K562 (cell line): Measurements from ENCODE around the gene LRRIQ4. TPM values are rescaled to one million over a fixed set of nuclear protein-coding genes. Genes with fewer than 3 reads are reported as not detected.

Experiments
- CEBPB ChIP-seq: fragments of 450-650 bp; IDR thresholded peaks from 2 replicates; pipeline ENCODE4 v1.6.1; 2016; ENCODE audit warnings: missing genetic modification characterization, missing compliant biosample characterization
- DACH1 ChIP-seq: fragments of 450-650 bp; IDR thresholded peaks from 2 replicates; pipeline ENCODE4 v1.6.1; 2018; ENCODE audit not compliant: partially characterized antibody
- DPF2 ChIP-seq: fragments of 450-650 bp; IDR thresholded peaks from 2 replicates; pipeline ENCODE4 v1.6.1; 2016
- ELF2 ChIP-seq: fragments of 250-450 bp; sonication (Bioruptor Pico); IDR thresholded peaks from 2 replicates; pipeline ENCODE4 v1.5.0; 2021; ENCODE audit warnings: mild to moderate bottlenecking
- HES1 ChIP-seq: fragments of 450-650 bp; IDR thresholded peaks from 2 replicates; pipeline ENCODE4 v1.6.1; 2016; ENCODE audit warnings: low read depth, mild to moderate bottlenecking, moderate library complexity
- HLTF ChIP-seq: fragments of 450-650 bp; IDR thresholded peaks from 2 replicates; pipeline ENCODE4 v1.6.1; 2016
- KDM5B ChIP-seq: fragments of 200-600 bp; sonication (generic); IDR thresholded peaks from 2 replicates; pipeline ENCODE4 v1.6.1; 2012; ENCODE audit warnings: low read depth, mild to moderate bottlenecking, moderate library complexity, low read length, control low read depth, inconsistent platforms; ENCODE audit not compliant: insufficient replicate concordance
- L3MBTL2 ChIP-seq: fragments of 450-650 bp; IDR thresholded peaks from 2 replicates; pipeline ENCODE4 v1.6.1; 2016; ENCODE audit warnings: mild to moderate bottlenecking, moderate library complexity
- NFE2L1 ChIP-seq: fragments of 450-650 bp; IDR thresholded peaks from 2 replicates; pipeline ENCODE4 v1.6.1; 2016; ENCODE audit warnings: missing genetic modification characterization, low read depth, mild to moderate bottlenecking, missing compliant biosample characterization, moderate library complexity, borderline replicate concordance
- TAF7 ChIP-seq: fragments of 450-650 bp; IDR thresholded peaks from 2 replicates; pipeline ENCODE4 v1.6.1; 2016; ENCODE audit warnings: missing genetic modification characterization, missing compliant biosample characterization
- TFAM ChIP-seq: fragments of 250-450 bp; sonication (Bioruptor Pico); conservative IDR thresholded peaks from 2 replicates; pipeline ENCODE4 v1.5.0; 2021; ENCODE audit warnings: mild to moderate bottlenecking, moderate library complexity
- ZNF644 ChIP-seq: fragments of 200-800 bp; sonication (Bioruptor generic); IDR thresholded peaks from 2 replicates; pipeline ENCODE4 v1.6.1; 2016; ENCODE audit warnings: low read depth, missing genetic modification characterization, missing compliant biosample characterization
- ZNF77 ChIP-seq: fragments of 250-450 bp; sonication (Bioruptor Pico); IDR thresholded peaks from 2 replicates; pipeline ENCODE4 v1.5.0; 2020
- polyA plus RNA-seq, 8 experiments: library from polyadenylated mRNA; depleted of rRNA in 4 of 8; stranded (reverse) in 5 of 8; unstranded in 3 of 8; fragments of >200 nt; fragmentation: Nextera tagmentation in 2 of 8; fragmentation: Illumina TruSeq in 1 of 8; extraction: Ambion mirVana in 2 of 8; extraction: Trizol in 1 of 8; gene quantifications; 2 replicates each; pipeline versions ENCODE4 v1.2.1 to v1.2.3, GENCODE V29; 2011 to 2014; ENCODE audit warnings: inconsistent platforms in 1 of 8, missing spikeins in 1 of 8
- total RNA-seq, 7 experiments: library from RNA; depleted of rRNA in 6 of 7; stranded (reverse); fragments of >200 nt in 6 of 7; fragmentation: Illumina TruSeq in 2 of 7; extraction: Trizol in 2 of 7; gene quantifications; 2 replicates each; pipeline versions ENCODE4 v1.2.1 to v1.2.3, GENCODE V29; 2011 to 2021; ENCODE audit warnings: low replicate concordance in 1 of 7
- TF ChIP-seq, protein P1 (sequence below), 2 experiments: fragments of 200-800 bp in 1 of 2; sonication (Bioruptor generic) in 1 of 2; sonication (generic) in 1 of 2; formaldehyde crosslinking in 1 of 2; IDR thresholded peaks in 1 of 2; conservative IDR thresholded peaks in 1 of 2; 2 replicates each; pipeline versions ENCODE4 v1.5.0 to v1.6.1; 2016 to 2020; ENCODE audit warnings: missing compliant biosample characterization in 1 of 2, missing genetic modification characterization in 1 of 2, missing genetic modification reagents in 1 of 2
- TF ChIP-seq, protein P2 (sequence below): sonication (generic); formaldehyde crosslinking; IDR thresholded peaks from 2 replicates; pipeline ENCODE4 v1.8.1; 2022; ENCODE audit warnings: missing genetic modification reagents
- TF ChIP-seq, protein P3 (sequence below): fragments of 450-650 bp; IDR thresholded peaks from 2 replicates; pipeline ENCODE4 v1.6.1; 2016; ENCODE audit warnings: borderline replicate concordance
- TF ChIP-seq, protein P4 (sequence below): fragments of 450-650 bp; IDR thresholded peaks from 2 replicates; pipeline ENCODE4 v1.6.1; 2016; ENCODE audit warnings: missing biosample characterization, missing genetic modification characterization
- TF ChIP-seq, protein P5 (sequence below): fragments of 450-650 bp; formaldehyde crosslinking; IDR thresholded peaks from 2 replicates; pipeline ENCODE4 v1.4.0; 2020; ENCODE audit warnings: mild to moderate bottlenecking, moderate library complexity
- TF ChIP-seq, protein P6 (sequence below): fragments of 250-450 bp; sonication (Bioruptor Pico); IDR thresholded peaks from 2 replicates; pipeline ENCODE4 v1.6.1; 2021; ENCODE audit warnings: mild to moderate bottlenecking

The LRRIQ4 gene
- total and polyA plus RNA-seq, 9 of the 15 experiments (the other 6 are each of a cell fraction or from before 2014, with no cell fraction given) = not detected

DNA sequence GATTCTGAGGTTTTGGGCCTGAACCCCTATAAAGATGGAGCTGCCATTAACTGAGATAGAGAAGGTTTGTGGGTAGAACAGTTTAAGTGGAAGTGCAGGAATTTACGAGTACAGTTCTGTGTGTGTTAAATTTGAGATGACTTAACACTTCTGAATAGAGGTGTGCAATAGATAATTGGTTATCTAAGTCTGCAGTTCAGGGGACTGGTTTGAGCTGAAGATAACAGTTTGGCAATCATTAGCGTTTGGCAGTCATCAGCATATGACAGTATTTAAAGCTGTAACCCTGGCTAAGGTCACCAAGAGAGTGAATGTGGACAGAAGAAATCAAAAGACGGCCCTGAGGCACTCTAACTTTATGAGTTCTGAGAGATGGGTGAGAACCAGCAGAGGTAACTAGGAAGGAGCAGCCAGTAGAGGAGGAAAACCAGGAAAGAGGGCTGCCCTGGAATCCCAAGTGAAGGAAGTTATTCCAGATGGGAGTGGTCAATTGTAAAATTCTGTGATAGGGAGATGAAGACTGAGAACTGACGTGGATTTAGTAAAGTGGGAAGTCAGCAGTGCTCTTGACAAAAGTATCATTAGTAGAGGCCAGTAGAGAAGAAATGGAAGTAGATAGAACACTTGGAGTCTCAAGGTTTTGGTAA, 31.3 kb upstream of the LRRIQ4 start (continued):
- no peak for TF ChIP-seq NFE2L1 (tag)
- no peak for TF ChIP-seq TFAM (CRISPR knock-in tag)
- TF ChIP-seq, protein P1, sequence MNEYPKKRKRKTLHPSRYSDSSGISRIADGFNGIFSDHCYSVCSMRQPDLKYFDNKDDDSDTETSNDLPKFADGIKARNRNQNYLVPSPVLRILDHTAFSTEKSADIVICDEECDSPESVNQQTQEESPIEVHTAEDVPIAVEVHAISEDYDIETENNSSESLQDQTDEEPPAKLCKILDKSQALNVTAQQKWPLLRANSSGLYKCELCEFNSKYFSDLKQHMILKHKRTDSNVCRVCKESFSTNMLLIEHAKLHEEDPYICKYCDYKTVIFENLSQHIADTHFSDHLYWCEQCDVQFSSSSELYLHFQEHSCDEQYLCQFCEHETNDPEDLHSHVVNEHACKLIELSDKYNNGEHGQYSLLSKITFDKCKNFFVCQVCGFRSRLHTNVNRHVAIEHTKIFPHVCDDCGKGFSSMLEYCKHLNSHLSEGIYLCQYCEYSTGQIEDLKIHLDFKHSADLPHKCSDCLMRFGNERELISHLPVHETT (CRISPR knock-in tag; conservative IDR thresholded peaks at IDR 0.05 in 1 of 2, IDR thresholded peaks at IDR 0.05 in 1 of 2) = peak in 1 of 2 experiments; percentile 52; a peak in 1 of 4 replicates
- TF ChIP-seq ZNF77 (CRISPR knock-in tag) = no peak
- TF ChIP-seq DPF2 = peak; percentile 92
- TF ChIP-seq, protein P2, sequence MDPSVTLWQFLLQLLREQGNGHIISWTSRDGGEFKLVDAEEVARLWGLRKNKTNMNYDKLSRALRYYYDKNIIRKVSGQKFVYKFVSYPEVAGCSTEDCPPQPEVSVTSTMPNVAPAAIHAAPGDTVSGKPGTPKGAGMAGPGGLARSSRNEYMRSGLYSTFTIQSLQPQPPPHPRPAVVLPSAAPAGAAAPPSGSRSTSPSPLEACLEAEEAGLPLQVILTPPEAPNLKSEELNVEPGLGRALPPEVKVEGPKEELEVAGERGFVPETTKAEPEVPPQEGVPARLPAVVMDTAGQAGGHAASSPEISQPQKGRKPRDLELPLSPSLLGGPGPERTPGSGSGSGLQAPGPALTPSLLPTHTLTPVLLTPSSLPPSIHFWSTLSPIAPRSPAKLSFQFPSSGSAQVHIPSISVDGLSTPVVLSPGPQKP (CRISPR knock-in tag) = no peak
- no peak for TF ChIP-seq HES1
- TF ChIP-seq, protein P3, sequence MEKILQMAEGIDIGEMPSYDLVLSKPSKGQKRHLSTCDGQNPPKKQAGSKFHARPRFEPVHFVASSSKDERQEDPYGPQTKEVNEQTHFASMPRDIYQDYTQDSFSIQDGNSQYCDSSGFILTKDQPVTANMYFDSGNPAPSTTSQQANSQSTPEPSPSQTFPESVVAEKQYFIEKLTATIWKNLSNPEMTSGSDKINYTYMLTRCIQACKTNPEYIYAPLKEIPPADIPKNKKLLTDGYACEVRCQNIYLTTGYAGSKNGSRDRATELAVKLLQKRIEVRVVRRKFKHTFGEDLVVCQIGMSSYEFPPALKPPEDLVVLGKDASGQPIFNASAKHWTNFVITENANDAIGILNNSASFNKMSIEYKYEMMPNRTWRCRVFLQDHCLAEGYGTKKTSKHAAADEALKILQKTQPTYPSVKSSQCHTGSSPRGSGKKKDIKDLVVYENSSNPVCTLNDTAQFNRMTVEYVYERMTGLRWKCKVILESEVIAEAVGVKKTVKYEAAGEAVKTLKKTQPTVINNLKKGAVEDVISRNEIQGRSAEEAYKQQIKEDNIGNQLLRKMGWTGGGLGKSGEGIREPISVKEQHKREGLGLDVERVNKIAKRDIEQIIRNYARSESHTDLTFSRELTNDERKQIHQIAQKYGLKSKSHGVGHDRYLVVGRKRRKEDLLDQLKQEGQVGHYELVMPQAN = no peak
- TF ChIP-seq ZNF644 (tag) = no peak
- peak; percentile 88 for TF ChIP-seq CEBPB (tag)
- TF ChIP-seq L3MBTL2 = no peak
- peak; percentile 36 for TF ChIP-seq DACH1
- no peak for TF ChIP-seq TAF7 (tag)
- no peak for TF ChIP-seq HLTF
- TF ChIP-seq, protein P4, sequence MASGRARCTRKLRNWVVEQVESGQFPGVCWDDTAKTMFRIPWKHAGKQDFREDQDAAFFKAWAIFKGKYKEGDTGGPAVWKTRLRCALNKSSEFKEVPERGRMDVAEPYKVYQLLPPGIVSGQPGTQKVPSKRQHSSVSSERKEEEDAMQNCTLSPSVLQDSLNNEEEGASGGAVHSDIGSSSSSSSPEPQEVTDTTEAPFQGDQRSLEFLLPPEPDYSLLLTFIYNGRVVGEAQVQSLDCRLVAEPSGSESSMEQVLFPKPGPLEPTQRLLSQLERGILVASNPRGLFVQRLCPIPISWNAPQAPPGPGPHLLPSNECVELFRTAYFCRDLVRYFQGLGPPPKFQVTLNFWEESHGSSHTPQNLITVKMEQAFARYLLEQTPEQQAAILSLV (tag) = no peak
- TF ChIP-seq, protein P5, sequence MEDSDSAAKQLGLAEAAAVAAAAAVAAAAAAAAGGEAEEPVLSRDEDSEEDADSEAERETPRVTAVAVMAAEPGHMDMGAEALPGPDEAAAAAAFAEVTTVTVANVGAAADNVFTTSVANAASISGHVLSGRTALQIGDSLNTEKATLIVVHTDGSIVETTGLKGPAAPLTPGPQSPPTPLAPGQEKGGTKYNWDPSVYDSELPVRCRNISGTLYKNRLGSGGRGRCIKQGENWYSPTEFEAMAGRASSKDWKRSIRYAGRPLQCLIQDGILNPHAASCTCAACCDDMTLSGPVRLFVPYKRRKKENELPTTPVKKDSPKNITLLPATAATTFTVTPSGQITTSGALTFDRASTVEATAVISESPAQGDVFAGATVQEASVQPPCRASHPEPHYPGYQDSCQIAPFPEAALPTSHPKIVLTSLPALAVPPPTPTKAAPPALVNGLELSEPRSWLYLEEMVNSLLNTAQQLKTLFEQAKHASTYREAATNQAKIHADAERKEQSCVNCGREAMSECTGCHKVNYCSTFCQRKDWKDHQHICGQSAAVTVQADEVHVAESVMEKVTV (CRISPR knock-in tag) = no peak
- TF ChIP-seq ELF2 = no peak
- TF ChIP-seq, protein P6, sequence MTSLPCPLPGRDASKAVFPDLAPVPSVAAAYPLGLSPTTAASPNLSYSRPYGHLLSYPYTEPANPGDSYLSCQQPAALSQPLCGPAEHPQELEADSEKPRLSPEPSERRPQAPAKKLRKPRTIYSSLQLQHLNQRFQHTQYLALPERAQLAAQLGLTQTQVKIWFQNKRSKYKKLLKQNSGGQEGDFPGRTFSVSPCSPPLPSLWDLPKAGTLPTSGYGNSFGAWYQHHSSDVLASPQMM (CRISPR knock-in tag) = no peak
- TF ChIP-seq KDM5B = no peak
